GM15510 (cell line): ENCODE data around the gene TACC2.

ENCODE experiments used
- POLR2A ChIP-seq: IDR thresholded peaks from 3 replicates; pipeline ENCODE4 v1.6.1; 2011; ENCODE audit warnings: borderline replicate concordance; ENCODE audit not compliant: insufficient read length; ENCODE audit errors: extremely low read depth

Gene TACC2

GRCh38 chr10:121988361-121989324 is at the start of gene TACC2:
Gene TACC2 (plus strand): TSS chr10:121989163. CDS start chr10:122021982, 32,819 bp downstream.
- no peak for TF ChIP-seq POLR2A

- no peak for TF ChIP-seq POLR2A
Observed at GRCh38 chr10:121941532-121941931, 47.4 kb upstream of the TACC2 start.

- no peak for TF ChIP-seq POLR2A
Observed at GRCh38 chr10:121942749-121943416, 46.1 kb upstream of the TACC2 start.

- no peak for TF ChIP-seq POLR2A
Observed at GRCh38 chr10:121947343-121948330, 41.3 kb upstream of the TACC2 start.

- TF ChIP-seq POLR2A, result no peak
Observed at GRCh38 chr10:121949049-121949448, 39.9 kb upstream of the TACC2 start.

GRCh38 chr10:121949451-121949850 is 39.5 kb upstream of the TACC2 start:
- TF ChIP-seq POLR2A, result no peak

- TF ChIP-seq POLR2A, result no peak
Observed at GRCh38 chr10:121952226-121952625, 36.7 kb upstream of the TACC2 start.

- no peak for TF ChIP-seq POLR2A
Observed at GRCh38 chr10:121956111-121957061, 32.6 kb upstream of the TACC2 start.

GRCh38 chr10:121959671-121960070 is 29.3 kb upstream of the TACC2 start:
- TF ChIP-seq POLR2A, result no peak

GRCh38 chr10:121961456-121961855 is 27.5 kb upstream of the TACC2 start:
- no peak for TF ChIP-seq POLR2A

- no peak for TF ChIP-seq POLR2A
Observed at GRCh38 chr10:121965996-121966395, 23.0 kb upstream of the TACC2 start.

- TF ChIP-seq POLR2A, result no peak
Observed at GRCh38 chr10:121974019-121974534, 14.9 kb upstream of the TACC2 start.
